HUDEP-2 (cell line): ENCODE data around the gene SERPIND1.
A peak's percentile ranks its signal among the peaks of the same experiment; 100 is the strongest.
"Not testable (repeated sequence)": the region's sequence is repeated elsewhere in the genome, so short reads cannot be mapped to it uniquely, and the experiment has no call there.

Experiments used
- DNase-seq, 76 experiments: peaks; one replicate each; lab custom pipeline; 2025; ENCODE audit not compliant: unreplicated experiment in 76 of 76; lab: John Stamatoyannopoulos, UW

SERPIND1 gene

GRCh38 chr22:20773793-20774212 is at the start of gene SERPIND1:
TSS of gene SERPIND1 (plus strand) at chr22:20774113. CDS start at chr22:20779313, 5,200 bp downstream.
- no peak for DNase-seq

- DNase-seq: no peak
Observed at GRCh38 chr22:20724676-20725454, 49.0 kb upstream of the SERPIND1 start.

- no peak for DNase-seq
Observed at GRCh38 chr22:20725987-20726558, 47.8 kb upstream of the SERPIND1 start.

DNA sequence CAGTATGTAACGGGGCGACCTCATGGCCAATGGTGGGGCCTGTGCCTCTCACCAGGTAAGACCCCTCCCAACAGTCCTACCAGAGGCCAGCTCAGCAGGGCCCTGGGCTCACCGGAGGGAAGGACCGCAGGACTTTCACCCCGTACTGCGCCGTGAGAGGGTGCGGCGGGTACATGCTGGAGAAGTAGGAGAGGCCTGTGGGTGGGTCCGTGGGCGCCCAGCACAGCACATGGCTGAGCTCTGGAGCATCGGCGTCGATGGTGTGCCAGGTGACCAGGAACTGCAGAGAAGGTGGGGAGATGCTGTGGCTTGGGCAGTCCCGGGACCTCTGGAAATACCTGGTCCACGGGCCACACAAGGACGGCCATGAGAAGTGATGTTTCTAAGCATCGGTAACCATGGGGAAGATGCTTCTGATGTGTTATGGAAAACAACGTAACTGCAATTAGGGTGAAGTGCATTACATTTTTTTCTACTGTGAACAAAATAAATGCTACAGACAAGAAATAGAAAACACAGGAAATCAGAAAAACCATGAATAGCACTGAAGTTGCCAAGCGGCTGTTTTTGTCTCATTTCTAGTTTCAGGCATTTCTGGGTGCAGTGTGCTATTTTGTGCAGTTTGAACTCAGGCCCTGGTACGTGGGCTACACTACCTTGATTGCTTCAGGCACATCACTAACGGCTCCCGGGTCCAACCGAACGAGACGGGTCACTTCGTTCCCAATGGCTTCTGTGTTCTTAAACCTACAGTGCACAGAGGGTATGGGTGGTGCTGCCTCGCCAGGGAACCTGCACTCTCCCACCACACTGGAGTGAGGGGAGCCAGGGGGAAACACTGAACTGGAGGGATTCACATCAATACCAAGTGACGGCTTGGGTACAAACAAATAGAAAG is 46.5 kb upstream of the SERPIND1 start:
- no peak for DNase-seq

GRCh38 chr22:20728523-20729190 is 45.3 kb upstream of the SERPIND1 start:
- peak in 29 of 76 experiments; percentile 4 to 69 (median 40) for DNase-seq

- peak in 39 of 76 experiments; percentile 9 to 77 (median 49) for DNase-seq
Observed at GRCh38 chr22:20729194-20729593, 44.7 kb upstream of the SERPIND1 start.

DNA sequence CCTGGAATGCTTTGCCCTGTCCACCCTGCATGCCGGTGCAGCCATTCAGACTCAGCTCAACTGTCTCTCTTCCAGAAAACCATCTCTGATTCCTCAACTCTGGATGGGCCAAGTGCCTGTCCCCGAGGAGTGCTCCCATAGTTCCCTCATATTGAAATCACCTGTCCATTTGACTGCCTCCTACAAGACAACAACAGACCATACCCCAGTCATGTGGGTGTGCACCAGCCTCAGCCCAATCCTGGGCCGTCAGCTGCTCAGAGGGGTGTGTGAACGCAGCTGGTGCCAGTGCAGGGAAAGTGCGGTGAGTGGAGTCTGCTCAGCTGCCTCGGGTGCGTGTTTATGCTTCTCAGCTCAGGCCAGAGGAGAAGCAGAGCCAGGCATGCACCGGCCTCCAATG is 41.5 kb upstream of the SERPIND1 start:
- DNase-seq: not testable (repeated sequence)

DNA sequence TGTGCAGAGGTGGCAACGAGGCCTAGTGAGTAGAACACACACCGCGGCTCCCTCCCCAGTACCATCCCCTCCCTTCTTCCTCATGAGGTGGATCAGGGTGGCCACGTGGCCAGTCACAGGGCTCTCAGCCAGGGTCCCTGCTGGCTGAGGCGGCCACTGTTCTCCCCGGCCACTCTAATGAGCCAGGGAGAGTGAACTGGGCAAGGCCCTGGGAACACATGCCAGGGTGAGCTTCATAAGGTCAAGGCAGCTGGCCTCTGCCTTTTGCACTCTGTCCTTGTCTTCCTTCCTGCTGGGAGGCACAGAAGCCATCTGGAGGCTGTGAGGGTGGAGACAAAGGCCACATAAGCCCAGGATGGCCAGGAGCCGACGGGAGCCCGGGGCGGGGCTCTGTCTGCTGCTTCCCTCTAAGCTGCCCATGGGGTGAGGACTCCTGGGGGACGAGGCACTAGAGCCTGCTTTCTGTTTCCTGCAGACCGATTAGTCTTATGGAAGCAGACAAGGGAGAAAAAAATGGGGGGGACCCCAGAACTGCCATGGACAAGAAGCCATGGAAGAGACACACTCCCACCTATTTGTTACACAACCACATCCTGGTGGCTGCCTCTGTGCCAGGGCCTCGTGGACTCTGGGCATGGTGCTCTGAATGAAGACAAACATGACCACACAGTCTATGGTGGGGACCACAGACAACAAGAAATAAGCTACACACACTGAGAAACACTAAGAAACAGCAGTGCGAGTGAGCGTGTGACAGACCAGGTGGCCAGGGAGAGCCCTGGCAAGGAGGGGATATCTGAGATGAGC is 38.4 kb upstream of the SERPIND1 start:
- DNase-seq: not testable (repeated sequence)

DNA sequence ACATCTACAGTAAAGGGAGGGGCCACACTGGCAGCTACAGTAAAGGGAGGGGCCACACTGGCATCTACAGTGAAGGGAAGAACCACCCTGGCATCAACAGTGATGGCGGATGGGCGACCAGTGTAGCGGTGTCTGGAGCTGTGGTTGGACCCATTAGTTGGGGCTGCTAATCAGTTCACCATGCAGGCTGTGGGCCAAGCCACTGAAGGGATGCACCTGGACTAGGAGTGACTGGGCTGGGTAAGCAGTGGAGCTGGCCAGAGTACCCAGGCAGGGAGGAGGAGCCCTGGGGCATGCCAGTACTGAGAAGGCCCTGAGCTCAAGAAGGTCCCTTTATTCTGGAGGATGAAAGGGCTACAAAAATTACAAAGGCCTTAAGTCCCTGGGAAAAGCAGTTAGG is 37.0 kb upstream of the SERPIND1 start:
- DNase-seq: not testable (repeated sequence)

DNA sequence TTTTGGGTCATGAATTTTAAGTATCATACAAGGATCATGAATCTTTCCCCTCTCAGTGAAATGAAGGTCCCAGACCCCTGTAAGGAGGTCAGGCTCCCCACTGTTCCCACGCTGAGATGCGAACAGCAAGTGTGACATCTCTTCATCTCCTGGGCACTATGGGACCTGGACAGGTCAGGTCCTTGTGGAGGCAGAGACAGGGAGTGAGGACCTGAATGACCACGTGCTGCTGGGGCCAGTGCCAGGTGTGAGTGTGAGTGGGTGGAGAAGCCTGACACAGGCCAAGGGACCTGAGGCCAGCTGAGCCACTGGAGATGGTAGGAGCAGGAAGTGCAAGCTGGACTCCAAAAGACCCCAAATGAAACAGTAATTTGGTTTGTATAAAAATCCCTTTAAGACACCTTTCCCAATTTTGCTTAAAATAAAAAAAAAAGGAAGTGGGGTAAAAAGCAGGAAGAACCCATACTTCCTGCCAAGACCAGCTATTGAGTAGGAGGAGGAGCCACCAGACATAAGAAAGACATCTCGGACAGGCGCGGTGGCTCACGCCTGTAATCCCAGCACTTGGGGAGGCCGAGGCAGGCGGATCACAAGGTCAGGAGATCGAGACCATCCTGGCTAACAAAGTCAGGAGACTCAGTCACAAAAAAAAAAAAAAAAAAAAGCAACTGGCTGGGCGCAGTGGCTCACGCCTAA is 35.4 kb upstream of the SERPIND1 start:
- DNase-seq: no peak

DNA sequence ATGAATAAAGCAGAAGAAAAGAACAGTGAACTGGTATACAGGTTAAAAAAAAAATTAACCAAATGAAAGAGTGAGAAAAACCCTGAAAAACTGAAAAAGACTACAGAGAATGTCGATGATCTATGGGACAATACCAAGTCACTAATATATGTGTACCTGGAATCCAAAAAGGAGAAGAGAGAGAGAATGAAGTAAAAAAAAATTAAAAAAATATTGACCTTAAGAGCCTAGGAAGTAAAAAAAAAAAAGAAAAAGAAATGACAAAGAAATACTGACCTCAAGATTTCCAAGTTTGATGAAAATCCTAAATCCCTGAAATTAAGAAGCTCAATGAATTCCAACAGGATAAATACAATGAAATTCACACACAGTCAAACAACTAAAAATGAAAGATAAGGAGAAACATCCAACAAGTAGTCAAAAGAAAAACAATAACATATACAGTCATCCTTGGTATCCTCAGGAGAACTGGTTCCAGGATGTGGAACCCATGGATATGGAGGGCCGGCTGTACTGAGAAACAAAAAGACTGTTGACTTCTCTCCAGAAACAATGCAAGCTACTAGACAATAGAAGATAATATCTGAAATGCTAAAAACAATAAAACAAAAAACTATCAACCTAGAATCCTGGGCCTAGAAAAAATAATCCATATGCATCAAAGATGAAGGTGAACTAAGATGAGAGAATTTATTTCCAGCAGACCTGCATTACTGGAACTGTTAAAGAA is 33.5 kb upstream of the SERPIND1 start:
- no peak for DNase-seq

- DNase-seq: no peak
Observed at GRCh38 chr22:20741008-20741633, 32.8 kb upstream of the SERPIND1 start.

- DNase-seq: peak in 16 of 76 experiments; percentile 1 to 27 (median 7)
Observed at GRCh38 chr22:20741634-20742581, 32.0 kb upstream of the SERPIND1 start.

DNA sequence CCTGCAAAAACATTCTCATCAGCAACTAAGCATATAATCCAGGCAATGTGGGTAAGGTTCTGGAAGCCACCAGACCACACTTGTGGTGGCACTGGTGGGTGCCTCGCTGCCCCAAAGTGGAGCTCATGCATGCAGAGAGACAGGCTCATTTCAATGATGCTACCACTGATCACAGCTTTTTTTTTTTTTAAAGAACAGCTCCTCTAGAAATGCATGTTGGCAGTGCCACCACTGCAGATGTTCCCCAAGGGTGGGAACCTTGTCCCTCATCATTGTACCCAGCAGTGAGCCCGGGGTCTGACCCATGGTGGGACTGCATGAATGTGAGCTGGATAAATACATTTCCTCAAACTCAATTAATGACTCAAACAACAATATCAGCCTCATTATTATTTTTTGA is 31.1 kb upstream of the SERPIND1 start:
- no peak for DNase-seq

- no peak for DNase-seq
Observed at GRCh38 chr22:20744456-20744855, 29.5 kb upstream of the SERPIND1 start.

GRCh38 chr22:20745119-20745518 is 28.8 kb upstream of the SERPIND1 start:
- no peak for DNase-seq
